Thyroid gland (tissue), 4 donors: ENCODE measurements around the gene TRPM2.

Source experiments
- POLR2A ChIP-seq, 2 donors: fragments of 450-650 bp; IDR thresholded peaks; one replicate each; pipeline ENCODE4 v1.6.1; 2017; ENCODE audit warnings: antibody characterized with exemption in 2 of 2, mild to moderate bottlenecking in 2 of 2, moderate library complexity in 1 of 2
- TF ChIP-seq, protein P1 (sequence below), 6 experiments: fragments of 200-600 bp in 3 of 6; fragments of 450-650 bp in 3 of 6; sonication (generic) in 3 of 6; IDR thresholded peaks; one replicate each; pipeline ENCODE4 v1.5.1; 2016 to 2019; ENCODE audit warnings: antibody characterized with exemption in 6 of 6, mild to moderate bottlenecking in 2 of 6, inconsistent platforms in 1 of 6, moderate library complexity in 1 of 6

DNA sequence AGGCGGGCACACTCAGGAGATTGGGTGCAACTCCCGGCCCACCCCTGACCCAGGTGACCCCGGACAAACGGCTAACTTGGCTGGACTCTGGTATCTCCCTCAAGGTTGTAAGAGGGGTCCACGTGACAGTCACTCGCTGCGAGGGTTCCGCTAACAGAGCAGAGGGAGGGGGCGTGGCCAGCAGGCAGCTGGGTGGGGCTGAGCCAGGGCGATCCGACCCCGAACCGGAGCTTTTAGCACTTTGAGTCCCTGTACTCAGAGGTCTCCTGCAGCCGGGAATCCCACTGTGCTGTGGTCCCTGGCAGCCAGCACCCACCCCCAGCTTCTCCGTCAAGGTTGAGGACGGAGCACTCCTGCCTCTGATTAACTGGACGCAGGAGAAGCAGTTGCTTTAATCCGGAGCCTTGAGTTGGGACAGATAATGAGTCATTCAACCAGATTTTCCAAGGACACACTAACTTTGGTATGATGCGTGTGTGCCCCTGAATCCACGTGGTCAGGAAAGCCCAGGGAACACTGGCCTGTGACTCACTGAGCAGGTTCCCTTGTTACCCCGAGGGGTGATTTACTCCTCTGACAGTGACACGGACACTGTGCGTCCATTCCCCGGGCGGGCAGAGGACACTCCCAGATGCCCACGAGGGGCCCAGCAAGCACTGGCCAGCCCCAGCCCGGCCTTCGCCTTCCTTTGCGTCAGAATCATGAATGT, 16.8 kb downstream of the TRPM2 start:
- TF ChIP-seq, protein P1, sequence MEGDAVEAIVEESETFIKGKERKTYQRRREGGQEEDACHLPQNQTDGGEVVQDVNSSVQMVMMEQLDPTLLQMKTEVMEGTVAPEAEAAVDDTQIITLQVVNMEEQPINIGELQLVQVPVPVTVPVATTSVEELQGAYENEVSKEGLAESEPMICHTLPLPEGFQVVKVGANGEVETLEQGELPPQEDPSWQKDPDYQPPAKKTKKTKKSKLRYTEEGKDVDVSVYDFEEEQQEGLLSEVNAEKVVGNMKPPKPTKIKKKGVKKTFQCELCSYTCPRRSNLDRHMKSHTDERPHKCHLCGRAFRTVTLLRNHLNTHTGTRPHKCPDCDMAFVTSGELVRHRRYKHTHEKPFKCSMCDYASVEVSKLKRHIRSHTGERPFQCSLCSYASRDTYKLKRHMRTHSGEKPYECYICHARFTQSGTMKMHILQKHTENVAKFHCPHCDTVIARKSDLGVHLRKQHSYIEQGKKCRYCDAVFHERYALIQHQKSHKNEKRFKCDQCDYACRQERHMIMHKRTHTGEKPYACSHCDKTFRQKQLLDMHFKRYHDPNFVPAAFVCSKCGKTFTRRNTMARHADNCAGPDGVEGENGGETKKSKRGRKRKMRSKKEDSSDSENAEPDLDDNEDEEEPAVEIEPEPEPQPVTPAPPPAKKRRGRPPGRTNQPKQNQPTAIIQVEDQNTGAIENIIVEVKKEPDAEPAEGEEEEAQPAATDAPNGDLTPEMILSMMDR (IDR thresholded peaks at IDR 0.05): no peak
- TF ChIP-seq POLR2A (IDR thresholded peaks at IDR 0.05): no peak
